H1 (cell line): ENCODE measurements around the gene GLUD1. TPM values are rescaled to one million over a fixed set of nuclear protein-coding genes. Genes with fewer than 3 reads are reported as not detected.

Experiments
- ASH2L ChIP-seq: fragments of 200-600, 300-600 bp; sonication (generic); IDR thresholded peaks from one replicate; pipeline ENCODE4 v1.7.1; 2017; ENCODE audit warnings: low read length
- BACH1 ChIP-seq: IDR thresholded peaks from 2 replicates; pipeline ENCODE4 v1.6.1; 2012; ENCODE audit warnings: low read length, improper control_type of control experiment
- EZH2 ChIP-seq: fragments of 200-600 bp; sonication (generic); IDR thresholded peaks from 2 replicates; pipeline ENCODE4 v1.7.1; 2012; ENCODE audit warnings: low read depth, mild to moderate bottlenecking, moderate library complexity, low read length, inconsistent platforms; ENCODE audit not compliant: severe bottlenecking
- KDM4A ChIP-seq: IDR thresholded peaks from one replicate; pipeline ENCODE4 v1.7.1; 2012; ENCODE audit warnings: low read depth, mild to moderate bottlenecking, moderate library complexity, low read length, inconsistent platforms; ENCODE audit not compliant: severe bottlenecking
- RBBP5 ChIP-seq: IDR thresholded peaks from 2 replicates; pipeline ENCODE4 v1.7.1; 2012; ENCODE audit warnings: low read depth, mild to moderate bottlenecking, inconsistent platforms, low read length, moderate library complexity, borderline replicate concordance
- SAP30 ChIP-seq: fragments of 300-600 bp; sonication (generic); IDR thresholded peaks from 2 replicates; pipeline ENCODE4 v1.7.1; 2012; ENCODE audit warnings: low read length, moderate library complexity, mild to moderate bottlenecking, inconsistent platforms; ENCODE audit not compliant: insufficient read depth, insufficient replicate concordance
- SP2 ChIP-seq: IDR thresholded peaks from 2 replicates; pipeline ENCODE4 v1.6.1; 2012; ENCODE audit warnings: mild to moderate bottlenecking, low read length, inconsistent platforms
- SP4 ChIP-seq: IDR thresholded peaks from 2 replicates; pipeline ENCODE4 v1.6.1; 2012; ENCODE audit warnings: low read length, inconsistent platforms
- TCF12 ChIP-seq: IDR thresholded peaks from 2 replicates; pipeline ENCODE4 v1.6.1; 2011; ENCODE audit warnings: low read depth, mild to moderate bottlenecking, low read length
- polyA plus RNA-seq, 7 experiments: library from polyadenylated mRNA; depleted of rRNA in 3 of 7; stranded (reverse) in 5 of 7; unstranded in 2 of 7; fragments of >200 nt in 5 of 7; fragments of 200-250 nt in 2 of 7; gene quantifications; 1 replicate in 5 of 7; 2 replicates in 1 of 7; 4 replicates in 1 of 7; pipeline versions ENCODE4 v1.2.1 to v1.2.3, GENCODE V29; 2011 to 2013; ENCODE audit warnings: missing spikeins in 2 of 7, mixed read lengths in 2 of 7
- total RNA-seq: library from RNA; stranded (reverse); fragmentation: NEBNext Ultra II Directional; extraction: Animal tissue kit (Norgen Biotek cat#: 25700); gene quantifications from 2 replicates; pipeline ENCODE4 v1.2.1, GENCODE V29; 2021
- TF ChIP-seq, protein P1 (sequence below): fragments of 300-600 bp; sonication (generic); IDR thresholded peaks from 2 replicates; pipeline ENCODE4 v1.7.1; 2012; ENCODE audit warnings: low read length, moderate library complexity, mild to moderate bottlenecking, inconsistent platforms; ENCODE audit not compliant: insufficient replicate concordance

GLUD1 gene
- total and polyA plus RNA-seq, 2 of the 8 experiments (the other 6 are each of a cell fraction or from before 2014, with no cell fraction given), result 41.0 to 96.2 TPM

- TF ChIP-seq EZH2 (no peak), RBBP5 (0 out of 2 replicates have a peak, but pooled peaks have one; percentile 2), KDM4A (peak; percentile 75), SP4 (no peak), SAP30 (no peak), BACH1 (peak; percentile 61), ASH2L (peak; percentile 48), TCF12 (0 out of 2 replicates have a peak, but pooled peaks have one; percentile 18), SP2 (no peak)
- TF ChIP-seq, protein P1, sequence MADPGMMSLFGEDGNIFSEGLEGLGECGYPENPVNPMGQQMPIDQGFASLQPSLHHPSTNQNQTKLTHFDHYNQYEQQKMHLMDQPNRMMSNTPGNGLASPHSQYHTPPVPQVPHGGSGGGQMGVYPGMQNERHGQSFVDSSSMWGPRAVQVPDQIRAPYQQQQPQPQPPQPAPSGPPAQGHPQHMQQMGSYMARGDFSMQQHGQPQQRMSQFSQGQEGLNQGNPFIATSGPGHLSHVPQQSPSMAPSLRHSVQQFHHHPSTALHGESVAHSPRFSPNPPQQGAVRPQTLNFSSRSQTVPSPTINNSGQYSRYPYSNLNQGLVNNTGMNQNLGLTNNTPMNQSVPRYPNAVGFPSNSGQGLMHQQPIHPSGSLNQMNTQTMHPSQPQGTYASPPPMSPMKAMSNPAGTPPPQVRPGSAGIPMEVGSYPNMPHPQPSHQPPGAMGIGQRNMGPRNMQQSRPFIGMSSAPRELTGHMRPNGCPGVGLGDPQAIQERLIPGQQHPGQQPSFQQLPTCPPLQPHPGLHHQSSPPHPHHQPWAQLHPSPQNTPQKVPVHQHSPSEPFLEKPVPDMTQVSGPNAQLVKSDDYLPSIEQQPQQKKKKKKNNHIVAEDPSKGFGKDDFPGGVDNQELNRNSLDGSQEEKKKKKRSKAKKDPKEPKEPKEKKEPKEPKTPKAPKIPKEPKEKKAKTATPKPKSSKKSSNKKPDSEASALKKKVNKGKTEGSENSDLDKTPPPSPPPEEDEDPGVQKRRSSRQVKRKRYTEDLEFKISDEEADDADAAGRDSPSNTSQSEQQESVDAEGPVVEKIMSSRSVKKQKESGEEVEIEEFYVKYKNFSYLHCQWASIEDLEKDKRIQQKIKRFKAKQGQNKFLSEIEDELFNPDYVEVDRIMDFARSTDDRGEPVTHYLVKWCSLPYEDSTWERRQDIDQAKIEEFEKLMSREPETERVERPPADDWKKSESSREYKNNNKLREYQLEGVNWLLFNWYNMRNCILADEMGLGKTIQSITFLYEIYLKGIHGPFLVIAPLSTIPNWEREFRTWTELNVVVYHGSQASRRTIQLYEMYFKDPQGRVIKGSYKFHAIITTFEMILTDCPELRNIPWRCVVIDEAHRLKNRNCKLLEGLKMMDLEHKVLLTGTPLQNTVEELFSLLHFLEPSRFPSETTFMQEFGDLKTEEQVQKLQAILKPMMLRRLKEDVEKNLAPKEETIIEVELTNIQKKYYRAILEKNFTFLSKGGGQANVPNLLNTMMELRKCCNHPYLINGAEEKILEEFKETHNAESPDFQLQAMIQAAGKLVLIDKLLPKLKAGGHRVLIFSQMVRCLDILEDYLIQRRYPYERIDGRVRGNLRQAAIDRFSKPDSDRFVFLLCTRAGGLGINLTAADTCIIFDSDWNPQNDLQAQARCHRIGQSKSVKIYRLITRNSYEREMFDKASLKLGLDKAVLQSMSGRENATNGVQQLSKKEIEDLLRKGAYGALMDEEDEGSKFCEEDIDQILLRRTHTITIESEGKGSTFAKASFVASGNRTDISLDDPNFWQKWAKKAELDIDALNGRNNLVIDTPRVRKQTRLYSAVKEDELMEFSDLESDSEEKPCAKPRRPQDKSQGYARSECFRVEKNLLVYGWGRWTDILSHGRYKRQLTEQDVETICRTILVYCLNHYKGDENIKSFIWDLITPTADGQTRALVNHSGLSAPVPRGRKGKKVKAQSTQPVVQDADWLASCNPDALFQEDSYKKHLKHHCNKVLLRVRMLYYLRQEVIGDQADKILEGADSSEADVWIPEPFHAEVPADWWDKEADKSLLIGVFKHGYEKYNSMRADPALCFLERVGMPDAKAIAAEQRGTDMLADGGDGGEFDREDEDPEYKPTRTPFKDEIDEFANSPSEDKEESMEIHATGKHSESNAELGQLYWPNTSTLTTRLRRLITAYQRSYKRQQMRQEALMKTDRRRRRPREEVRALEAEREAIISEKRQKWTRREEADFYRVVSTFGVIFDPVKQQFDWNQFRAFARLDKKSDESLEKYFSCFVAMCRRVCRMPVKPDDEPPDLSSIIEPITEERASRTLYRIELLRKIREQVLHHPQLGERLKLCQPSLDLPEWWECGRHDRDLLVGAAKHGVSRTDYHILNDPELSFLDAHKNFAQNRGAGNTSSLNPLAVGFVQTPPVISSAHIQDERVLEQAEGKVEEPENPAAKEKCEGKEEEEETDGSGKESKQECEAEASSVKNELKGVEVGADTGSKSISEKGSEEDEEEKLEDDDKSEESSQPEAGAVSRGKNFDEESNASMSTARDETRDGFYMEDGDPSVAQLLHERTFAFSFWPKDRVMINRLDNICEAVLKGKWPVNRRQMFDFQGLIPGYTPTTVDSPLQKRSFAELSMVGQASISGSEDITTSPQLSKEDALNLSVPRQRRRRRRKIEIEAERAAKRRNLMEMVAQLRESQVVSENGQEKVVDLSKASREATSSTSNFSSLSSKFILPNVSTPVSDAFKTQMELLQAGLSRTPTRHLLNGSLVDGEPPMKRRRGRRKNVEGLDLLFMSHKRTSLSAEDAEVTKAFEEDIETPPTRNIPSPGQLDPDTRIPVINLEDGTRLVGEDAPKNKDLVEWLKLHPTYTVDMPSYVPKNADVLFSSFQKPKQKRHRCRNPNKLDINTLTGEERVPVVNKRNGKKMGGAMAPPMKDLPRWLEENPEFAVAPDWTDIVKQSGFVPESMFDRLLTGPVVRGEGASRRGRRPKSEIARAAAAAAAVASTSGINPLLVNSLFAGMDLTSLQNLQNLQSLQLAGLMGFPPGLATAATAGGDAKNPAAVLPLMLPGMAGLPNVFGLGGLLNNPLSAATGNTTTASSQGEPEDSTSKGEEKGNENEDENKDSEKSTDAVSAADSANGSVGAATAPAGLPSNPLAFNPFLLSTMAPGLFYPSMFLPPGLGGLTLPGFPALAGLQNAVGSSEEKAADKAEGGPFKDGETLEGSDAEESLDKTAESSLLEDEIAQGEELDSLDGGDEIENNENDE, result no peak
Observed at GRCh38 chr10:87094373-87095235, at the start of gene GLUD1, which contains the start of gene SHLD2 (continued).
